Liver (tissue), 9 donors: ENCODE measurements around the gene RINT1. TPM values are rescaled to one million over a fixed set of nuclear protein-coding genes. Genes with fewer than 3 reads are reported as not detected.

Experiments used
- DNase-seq: peaks from one replicate; pipeline ENCODE4 v3.0.0-alpha.2; 2017; ENCODE audit warnings: low spot score
- H3K27ac ChIP-seq, 2 donors: one replicate each; pipeline ENCODE4 v1.7.0; 2013; ENCODE audit warnings: inconsistent platforms in 2 of 2, low read length in 2 of 2, control low read depth in 1 of 2, low read depth in 1 of 2, mild to moderate bottlenecking in 1 of 2
- H3K27me3 ChIP-seq, 4 donors: one replicate each; pipeline versions ENCODE4 v1.6.1 to v1.7.0; 2013; ENCODE audit warnings: low read length in 3 of 4, inconsistent platforms in 1 of 4, mild to moderate bottlenecking in 1 of 4, moderate library complexity in 1 of 4; ENCODE audit not compliant: control insufficient read depth in 4 of 4, insufficient read depth in 4 of 4
- H3K36me3 ChIP-seq, 4 donors: one replicate each; pipeline versions ENCODE4 v1.6.1 to v1.7.0; 2013; ENCODE audit warnings: low read length in 3 of 4, mild to moderate bottlenecking in 3 of 4, low read depth in 1 of 4, moderate library complexity in 1 of 4; ENCODE audit not compliant: control insufficient read depth in 4 of 4, insufficient read depth in 3 of 4
- H3K4me1 ChIP-seq, 4 donors: one replicate each; pipeline versions ENCODE4 v1.6.1 to v1.7.0; 2013; ENCODE audit warnings: low read length in 3 of 4, mild to moderate bottlenecking in 3 of 4, moderate library complexity in 1 of 4; ENCODE audit not compliant: control insufficient read depth in 4 of 4, insufficient read depth in 4 of 4
- H3K4me3 ChIP-seq, 3 donors: one replicate each; pipeline versions ENCODE4 v1.6.1 to v1.7.0; 2013; ENCODE audit warnings: low read length in 3 of 3, control low read depth in 1 of 3, low read depth in 1 of 3, mild to moderate bottlenecking in 1 of 3
- H3K9ac ChIP-seq, 2 donors: one replicate each; pipeline ENCODE4 v1.7.0; 2013; ENCODE audit warnings: low read length in 2 of 2, mild to moderate bottlenecking in 2 of 2, moderate library complexity in 2 of 2, control low read depth in 1 of 2, low read depth in 1 of 2
- H3K9me3 ChIP-seq, 4 donors: one replicate each; pipeline versions ENCODE4 v1.6.1 to v1.7.0; 2013; ENCODE audit warnings: low read length in 3 of 4; ENCODE audit not compliant: control insufficient read depth in 4 of 4
- ATF3 ChIP-seq: IDR thresholded peaks from 2 replicates; pipeline ENCODE4 v1.6.1; 2016; ENCODE audit warnings: antibody characterized with exemption
- CTCF ChIP-seq: fragments of 150-350 bp; IDR thresholded peaks from 2 replicates; pipeline ENCODE4 v1.5.1; 2017; ENCODE audit warnings: improper control_type of control experiment, low read depth, low read length; ENCODE audit not compliant: missing input control
- EGR1 ChIP-seq, 2 donors: IDR thresholded peaks; 2 replicates each; pipeline ENCODE4 v1.6.1; 2016 to 2018; ENCODE audit warnings: antibody characterized with exemption in 2 of 2, low read depth in 2 of 2
- FOXA1 ChIP-seq: IDR thresholded peaks from 2 replicates; pipeline ENCODE4 v1.6.1; 2016; ENCODE audit warnings: antibody characterized with exemption
- FOXA2 ChIP-seq: IDR thresholded peaks from 2 replicates; pipeline ENCODE4 v1.6.1; 2016; ENCODE audit warnings: antibody characterized with exemption
- GABPA ChIP-seq, 2 donors: IDR thresholded peaks in 1 of 2; conservative IDR thresholded peaks in 1 of 2; 2 replicates each; pipeline ENCODE4 v1.6.1; 2016; ENCODE audit warnings: antibody characterized with exemption in 2 of 2, mild to moderate bottlenecking in 1 of 2, moderate library complexity in 1 of 2
- HNF4A ChIP-seq, 2 donors: conservative IDR thresholded peaks; 2 replicates each; pipeline ENCODE4 v1.6.1; 2016; ENCODE audit warnings: antibody characterized with exemption in 2 of 2, mild to moderate bottlenecking in 2 of 2
- HNF4G ChIP-seq: IDR thresholded peaks from 2 replicates; pipeline ENCODE4 v1.6.1; 2016; ENCODE audit warnings: antibody characterized with exemption
- JUND ChIP-seq, 2 donors: IDR thresholded peaks; 2 replicates each; pipeline ENCODE4 v1.6.1; 2016; ENCODE audit warnings: antibody characterized with exemption in 2 of 2
- MAX ChIP-seq: IDR thresholded peaks from 2 replicates; pipeline ENCODE4 v1.6.1; 2016; ENCODE audit warnings: antibody characterized with exemption
- NR2F2 ChIP-seq: IDR thresholded peaks from 2 replicates; pipeline ENCODE4 v1.6.1; 2016; ENCODE audit warnings: antibody characterized with exemption
- RAD21 ChIP-seq, 2 donors: IDR thresholded peaks; 2 replicates each; pipeline ENCODE4 v1.6.1; 2016; ENCODE audit warnings: antibody characterized with exemption in 2 of 2, mild to moderate bottlenecking in 2 of 2
- REST ChIP-seq: IDR thresholded peaks from 2 replicates; pipeline ENCODE4 v1.6.1; 2016; ENCODE audit warnings: antibody characterized with exemption, mild to moderate bottlenecking
- RXRA ChIP-seq, 2 donors: IDR thresholded peaks; 2 replicates each; pipeline ENCODE4 v1.6.1; 2017 to 2018; ENCODE audit warnings: antibody characterized with exemption in 2 of 2, mild to moderate bottlenecking in 1 of 2
- SP1 ChIP-seq: IDR thresholded peaks from 2 replicates; pipeline ENCODE4 v1.6.1; 2018; ENCODE audit warnings: antibody characterized with exemption, mild to moderate bottlenecking
- TAF1 ChIP-seq: conservative IDR thresholded peaks from 2 replicates; pipeline ENCODE4 v1.6.1; 2016; ENCODE audit warnings: antibody characterized with exemption, mild to moderate bottlenecking
- YY1 ChIP-seq: IDR thresholded peaks from 2 replicates; pipeline ENCODE4 v1.6.1; 2016; ENCODE audit warnings: antibody characterized with exemption, mild to moderate bottlenecking
- ZBTB33 ChIP-seq: IDR thresholded peaks from 2 replicates; pipeline ENCODE4 v1.6.1; 2016; ENCODE audit warnings: antibody characterized with exemption
- WGBS: extraction: QIAGEN DNeasy Blood & Tissue Kit; methylation state at CpG from one replicate; pipeline ENCODE4 v1.1.7; 2013; 5-methylcytosine and 5-hydroxymethylcytosine counted together
- polyA plus RNA-seq, 2 donors: library from polyadenylated mRNA; stranded (reverse) in 1 of 2; unstranded in 1 of 2; fragments of 200-250 nt in 1 of 2; fragments of >200 nt in 1 of 2; fragmentation: Nextera tagmentation in 1 of 2; extraction: Ambion mirVana in 1 of 2; gene quantifications; one replicate each; pipeline versions ENCODE4 v1.2.1 to v1.2.3, GENCODE V29; 2013 to 2015
- total RNA-seq, 2 donors: library from RNA; depleted of rRNA; stranded (reverse); fragments of >200 nt; gene quantifications; one replicate each; pipeline ENCODE4 v1.2.3, GENCODE V29; 2014
- donor health status: healthy.
- donor health status: healthy.
- donor health status: healthy.
- donor health status: healthy.
- donor health status: healthy.

RINT1 gene
- total and polyA plus RNA-seq, 4 donors = 4.5 to 10.9 (median 7.2) TPM

- TF ChIP-seq RXRA (IDR thresholded peaks at IDR 0.05) = peak in 1 of 2 donors; percentile 29
- no peak for TF ChIP-seq JUND (IDR thresholded peaks at IDR 0.05)
- TF ChIP-seq FOXA2 = no peak
- no peak for TF ChIP-seq FOXA1
- no peak for TF ChIP-seq SP1
- no peak for TF ChIP-seq ZBTB33
- TF ChIP-seq HNF4G = no peak
Observed at GRCh38 chr7:105589356-105590077, 57.5 kb downstream of the RINT1 start (continued).

- Histone ChIP-seq H3K27ac (no peak overlapping the region), H3K9ac (no peak overlapping the region), H3K4me1 (peaks cover 0 to 7% (median 3%) of the 10 kb centered on the region in 4 donors), H3K4me3 (no peak overlapping the region), H3K9me3 (no peaks in the 10 kb centered on the region), H3K36me3 (no peaks in the 10 kb centered on the region), H3K27me3 (no peaks in the 10 kb centered on the region)
- WGBS = 90% methylated on average over 5 of the region's 5 CpGs
- DNase-seq = no peak
- TF ChIP-seq MAX (no peak), ATF3 (no peak), JUND (IDR thresholded peaks at IDR 0.05) (no peak), RAD21 (IDR thresholded peaks at IDR 0.05) (no peak), YY1 (no peak), NR2F2 (no peak), CTCF (no peak), RXRA (IDR thresholded peaks at IDR 0.05) (no peak), HNF4A (conservative IDR thresholded peaks at IDR 0.05) (no peak), EGR1 (IDR thresholded peaks at IDR 0.05; ENCODE audit: low read depth in 2 of 2) (no peak), FOXA1 (no peak), ZBTB33 (no peak), GABPA (IDR thresholded peaks at IDR 0.05 in 1 of 2, conservative IDR thresholded peaks at IDR 0.05 in 1 of 2) (no peak), TAF1 (no peak), FOXA2 (no peak), REST (no peak), HNF4G (no peak)
Observed at GRCh38 chr7:105590793-105591192, 58.8 kb downstream of the RINT1 start.
